ENCODE results near the gene PLEKHA5.

GRCh38 chr12:19234171-19234704, 104.7 kb downstream of the PLEKHA5 start:
- no peak for TF ChIP-seq CTCF (IDR thresholded peaks at IDR 0.05)
- no peak for TF ChIP-seq POLR2A (IDR thresholded peaks at IDR 0.05)

Data from testis (tissue), 2 donors.